Measurements from ENCODE around the gene CLCN4. TPM values are rescaled to one million over a fixed set of nuclear protein-coding genes. Genes with fewer than 3 reads are reported as not detected.

CLCN4 gene
- total and polyA plus RNA-seq, 10 of the 15 experiments (the other 5 are each of a cell fraction or from before 2014, with no cell fraction given), result 0.90 to 6.9 (median 2.9) TPM

DNA sequence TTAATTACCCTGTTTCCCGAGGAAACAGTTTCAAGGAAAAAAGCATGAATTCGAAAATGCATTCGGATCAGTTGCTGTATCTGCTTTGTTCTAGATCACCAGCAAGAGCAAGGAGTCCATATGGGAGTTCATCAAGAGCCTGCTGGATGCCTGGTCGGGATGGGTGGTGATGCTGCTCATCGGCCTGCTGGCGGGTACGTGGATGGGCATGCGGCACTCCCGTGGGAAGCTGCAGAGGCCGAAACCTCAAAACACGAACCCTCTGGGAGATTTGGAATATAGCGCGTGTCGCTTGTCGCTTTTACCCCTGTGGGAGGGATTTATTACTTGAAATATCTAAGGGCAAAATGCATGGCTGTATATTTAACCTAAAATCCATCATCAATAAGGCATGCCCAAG, 30.6 kb downstream of the CLCN4 start:
- POLR2A ChIA-PET, result no interaction called here
- no peaks in the 10 kb centered on the region for H3K36me3 ChIP-seq (ENCODE audit: control insufficient read depth in 2 of 2, insufficient read depth in 2 of 2, low read length in 1 of 2)
- H2AFZ ChIP-seq (ENCODE audit: control insufficient read depth, low read depth, low read length), result no peak overlapping the region
- H3K4me2 ChIP-seq (ENCODE audit: control insufficient read depth, insufficient read depth), result no peak overlapping the region
- no peaks in the 10 kb centered on the region for H3K4me1 ChIP-seq (ENCODE audit: control insufficient read depth, insufficient read depth, low read length)
- RAD21 ChIA-PET (ENCODE audit: unreplicated experiment), result interaction anchor here (1.6 kb wide), 1 partner anchor 190 kb away, joined by 5 read pairs; no protein-coding TSS in a partner anchor
- intact Hi-C loops (cut with micrococcal nuclease; ENCODE audit: unreplicated experiment), result no loop called here
- DNase-seq (ENCODE audit: low read depth, low spot score), result no peak
- CTCF ChIA-PET, result interaction anchor here (0.7 to 5.6 kb wide), 7 partner anchors 10 to 537 kb away, joined by 3 to 117 read pairs (median 4); no protein-coding TSS in a partner anchor
- H3K9me3 ChIP-seq (replicated peaks; ENCODE audit: control insufficient read depth, insufficient read depth, low read length), result no peaks in the 10 kb centered on the region
- no peak for TF ChIP-seq POLR2A (IDR thresholded peaks at IDR 0.05; ENCODE audit: low read depth, low read length)
- TF ChIP-seq ZNF207 (IDR thresholded peaks at IDR 0.05; ENCODE audit: borderline replicate concordance), result no peak
- TF ChIP-seq ZNF24 (IDR thresholded peaks at IDR 0.05), result no peak
- TF ChIP-seq PAX8 (IDR thresholded peaks at IDR 0.05), result no peak
- TF ChIP-seq ATF7 (IDR thresholded peaks at IDR 0.05; ENCODE audit: low read depth), result no peak
- no peak for TF ChIP-seq SMAD1 (IDR thresholded peaks at IDR 0.05; ENCODE audit: low read depth, partially characterized antibody)
- TF ChIP-seq, protein P1, sequence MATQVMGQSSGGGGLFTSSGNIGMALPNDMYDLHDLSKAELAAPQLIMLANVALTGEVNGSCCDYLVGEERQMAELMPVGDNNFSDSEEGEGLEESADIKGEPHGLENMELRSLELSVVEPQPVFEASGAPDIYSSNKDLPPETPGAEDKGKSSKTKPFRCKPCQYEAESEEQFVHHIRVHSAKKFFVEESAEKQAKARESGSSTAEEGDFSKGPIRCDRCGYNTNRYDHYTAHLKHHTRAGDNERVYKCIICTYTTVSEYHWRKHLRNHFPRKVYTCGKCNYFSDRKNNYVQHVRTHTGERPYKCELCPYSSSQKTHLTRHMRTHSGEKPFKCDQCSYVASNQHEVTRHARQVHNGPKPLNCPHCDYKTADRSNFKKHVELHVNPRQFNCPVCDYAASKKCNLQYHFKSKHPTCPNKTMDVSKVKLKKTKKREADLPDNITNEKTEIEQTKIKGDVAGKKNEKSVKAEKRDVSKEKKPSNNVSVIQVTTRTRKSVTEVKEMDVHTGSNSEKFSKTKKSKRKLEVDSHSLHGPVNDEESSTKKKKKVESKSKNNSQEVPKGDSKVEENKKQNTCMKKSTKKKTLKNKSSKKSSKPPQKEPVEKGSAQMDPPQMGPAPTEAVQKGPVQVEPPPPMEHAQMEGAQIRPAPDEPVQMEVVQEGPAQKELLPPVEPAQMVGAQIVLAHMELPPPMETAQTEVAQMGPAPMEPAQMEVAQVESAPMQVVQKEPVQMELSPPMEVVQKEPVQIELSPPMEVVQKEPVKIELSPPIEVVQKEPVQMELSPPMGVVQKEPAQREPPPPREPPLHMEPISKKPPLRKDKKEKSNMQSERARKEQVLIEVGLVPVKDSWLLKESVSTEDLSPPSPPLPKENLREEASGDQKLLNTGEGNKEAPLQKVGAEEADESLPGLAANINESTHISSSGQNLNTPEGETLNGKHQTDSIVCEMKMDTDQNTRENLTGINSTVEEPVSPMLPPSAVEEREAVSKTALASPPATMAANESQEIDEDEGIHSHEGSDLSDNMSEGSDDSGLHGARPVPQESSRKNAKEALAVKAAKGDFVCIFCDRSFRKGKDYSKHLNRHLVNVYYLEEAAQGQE (IDR thresholded peaks at IDR 0.05; ENCODE audit: low read depth, low read length), result no peak
- SMC1A ChIA-PET (ENCODE audit: uncharacterized antibody, unreplicated experiment), result interaction anchor here (0.8 to 1.3 kb wide), 2 partner anchors 11 to 12 kb away, joined by 3 to 5 read pairs; no protein-coding TSS in a partner anchor
- BruUV-seq (replicated peaks), result no TSS peak
- no peaks in the 10 kb centered on the region; a peak in 1 of 4 replicates for H3K27me3 ChIP-seq (replicated peaks in 1 of 2; ENCODE audit: control insufficient read depth in 2 of 2, insufficient read depth in 2 of 2, low read length in 1 of 2)
- 55% methylated on average over 15 of the region's 15 CpGs for WGBS (ENCODE audit: insufficient coverage, insufficient replicate concordance, low lambda C conversion rate, missing lambda C conversion rate)
- FAIRE-seq, result no peak
- no peak overlapping the region for H3K27ac ChIP-seq (ENCODE audit: control insufficient read depth, insufficient read depth)
- no peaks in the 10 kb centered on the region for H3K79me2 ChIP-seq (ENCODE audit: control insufficient read depth, insufficient read depth, low read length)
- in situ Hi-C loops (cut with MboI), result loop anchor here (5.0 to 25.0 kb wide), 2 partner anchors 535 to 1600 kb away; no protein-coding TSS in a partner anchor
- no peak overlapping the region for H3K9ac ChIP-seq (ENCODE audit: control insufficient read depth, insufficient read depth, low read length)
- H4K20me1 ChIP-seq (ENCODE audit: control insufficient read depth, insufficient read depth), result no peaks in the 10 kb centered on the region
- ATAC-seq, result no peak
- no peak overlapping the region for H3K4me3 ChIP-seq

Measured in GM12878 (cell line).